H1 (cell line): ENCODE measurements around the gene PRDM2. TPM values are rescaled to one million over a fixed set of nuclear protein-coding genes. Genes with fewer than 3 reads are reported as not detected.

Experiments
- CTCF ChIA-PET: fragments of 300-600 bp; sonication (Branson Sonifier 250); formaldehyde crosslinking; loops from one replicate; lab custom pipeline; 2021; ENCODE audit not compliant: partially characterized antibody; lab: Charles Lee
- POLR2A ChIA-PET: fragments of 300-600 bp; sonication (Branson Sonifier 250); formaldehyde crosslinking; loops from one replicate; lab custom pipeline; 2021; ENCODE audit warnings: inconsistent platforms; ENCODE audit not compliant: partially characterized antibody; lab: Charles Lee
- DNase-seq, 2 experiments: peaks; one replicate each; pipeline versions ENCODE4 v3.0.0 to v3.0.0-alpha.2; 2010 to 2022; ENCODE audit warnings: low spot score in 2 of 2, low read depth in 1 of 2, mixed read lengths in 1 of 2
- FAIRE-seq: peaks from 2 replicates; lab custom pipeline; 2011; peaks lifted over from hg19 to GRCh38; lab: Jason Lieb, UNC
- H2AFZ ChIP-seq: 2 replicates; pipeline ENCODE4 v1.8.1; 2012; ENCODE audit warnings: low read length, inconsistent platforms
- H2AK5ac ChIP-seq: 2 replicates; pipeline ENCODE4 v1.6.1; 2013; ENCODE audit warnings: low read depth, low read length
- H2BK120ac ChIP-seq: replicated peaks from 2 replicates; pipeline ENCODE3; 2013; ENCODE audit warnings: low read depth, low read length, inconsistent platforms
- H2BK12ac ChIP-seq: 2 replicates; pipeline ENCODE4 v1.6.1; 2013; ENCODE audit warnings: low read depth, low read length
- H2BK15ac ChIP-seq: 2 replicates; pipeline ENCODE4 v1.6.1; 2013; ENCODE audit warnings: low read length
- H2BK20ac ChIP-seq: 2 replicates; pipeline ENCODE4 v1.6.1; 2013; ENCODE audit warnings: low read length
- H2BK5ac ChIP-seq: 2 replicates; pipeline ENCODE4 v1.6.1; 2013; ENCODE audit warnings: low read depth, low read length
- H3K14ac ChIP-seq: 2 replicates; pipeline ENCODE4 v1.6.1; 2013; ENCODE audit warnings: inconsistent platforms; ENCODE audit not compliant: insufficient read length
- H3K18ac ChIP-seq: 2 replicates; pipeline ENCODE4 v1.6.1; 2013; ENCODE audit warnings: low read length; ENCODE audit errors: extremely low read depth
- H3K23ac ChIP-seq: 2 replicates; pipeline ENCODE4 v1.6.1; 2013; ENCODE audit warnings: inconsistent platforms; ENCODE audit not compliant: insufficient read length
- H3K23me2 ChIP-seq: 2 replicates; pipeline ENCODE4 v1.6.1; 2013; ENCODE audit warnings: low read depth, low read length
- H3K27ac ChIP-seq: 2 replicates; pipeline ENCODE4 v1.6.1; 2011; ENCODE audit warnings: low read depth, low read length, inconsistent platforms
- H3K27me3 ChIP-seq, 4 experiments: replicated peaks in 1 of 4; 1 replicate in 1 of 4; 2 replicates in 3 of 4; pipeline versions ENCODE4 v1.6.1 to v1.8.1; 2011 to 2013; ENCODE audit warnings: low read length in 3 of 4, mild to moderate bottlenecking in 3 of 4, inconsistent platforms in 2 of 4, mixed read lengths in 2 of 4, moderate library complexity in 1 of 4; ENCODE audit not compliant: control insufficient read depth in 3 of 4, insufficient read depth in 3 of 4; ENCODE audit errors: extremely low read depth in 1 of 4
- H3K36me3 ChIP-seq, 4 experiments: 2 replicates each; pipeline versions ENCODE4 v1.6.1 to v1.8.1; 2011 to 2013; ENCODE audit warnings: mild to moderate bottlenecking in 4 of 4, low read length in 3 of 4, moderate library complexity in 2 of 4, control low read depth in 1 of 4, inconsistent platforms in 1 of 4; ENCODE audit not compliant: insufficient read depth in 4 of 4, control insufficient read depth in 2 of 4
- H3K4ac ChIP-seq: replicated peaks from 2 replicates; pipeline ENCODE3; 2013; ENCODE audit warnings: low read length, low read depth, mixed read lengths, inconsistent platforms; ENCODE audit not compliant: insufficient read length
- H3K4me1 ChIP-seq, 4 experiments: replicated peaks in 1 of 4; 1 replicate in 1 of 4; 2 replicates in 3 of 4; pipeline versions ENCODE4 v1.6.1 to v1.8.1; 2011 to 2013; ENCODE audit warnings: low read length in 3 of 4, inconsistent platforms in 2 of 4, mixed read lengths in 1 of 4; ENCODE audit not compliant: insufficient read depth in 4 of 4, control insufficient read depth in 3 of 4
- H3K4me2 ChIP-seq, 2 experiments: 2 replicates each; pipeline versions ENCODE4 v1.6.1 to v1.8.1; 2011 to 2013; ENCODE audit warnings: low read depth in 2 of 2, low read length in 2 of 2, control low read depth in 1 of 2, inconsistent platforms in 1 of 2, mild to moderate bottlenecking in 1 of 2; ENCODE audit not compliant: insufficient read depth in 1 of 2
- H3K4me3 ChIP-seq, 4 experiments: fragments of 200-600, 300-600 bp in 1 of 4; sonication (generic), shearing (Covaris generic), sonication (Bioruptor Twin) in 1 of 4; 2 replicates each; pipeline versions ENCODE4 v1.5.1 to v1.8.1; 2011 to 2016; ENCODE audit warnings: low read length in 4 of 4, low read depth in 3 of 4, control low read depth in 2 of 4, inconsistent platforms in 2 of 4, mild to moderate bottlenecking in 2 of 4, mixed read lengths in 1 of 4, moderate library complexity in 1 of 4; ENCODE audit not compliant: insufficient read depth in 2 of 4; ENCODE audit errors: extremely low read depth in 1 of 4
- H3K56ac ChIP-seq: replicated peaks from 2 replicates; pipeline ENCODE3; 2013; ENCODE audit warnings: low read depth, mild to moderate bottlenecking, mixed read lengths, low read length, inconsistent platforms; ENCODE audit not compliant: insufficient read length
- H3K79me1 ChIP-seq: 2 replicates; pipeline ENCODE4 v1.6.1; 2013; ENCODE audit warnings: low read depth, low read length, control low read depth
- H3K79me2 ChIP-seq, 2 experiments: 2 replicates each; pipeline versions ENCODE4 v1.6.1 to v1.8.1; 2012 to 2013; ENCODE audit warnings: low read length in 2 of 2, mild to moderate bottlenecking in 2 of 2, inconsistent platforms in 1 of 2; ENCODE audit not compliant: insufficient read depth in 2 of 2, control insufficient read depth in 1 of 2
- H3K9ac ChIP-seq, 4 experiments: replicated peaks in 1 of 4; 1 replicate in 1 of 4; 2 replicates in 3 of 4; pipeline versions ENCODE4 v1.6.1 to v1.8.1; 2011 to 2013; ENCODE audit warnings: low read depth in 3 of 4, low read length in 3 of 4, control low read depth in 2 of 4, mild to moderate bottlenecking in 2 of 4, moderate library complexity in 2 of 4, inconsistent platforms in 1 of 4; ENCODE audit errors: extremely low read depth in 1 of 4
- H3K9me3 ChIP-seq, 2 experiments: 2 replicates each; pipeline versions ENCODE4 v1.6.1 to v1.8.1; 2012 to 2013; ENCODE audit warnings: mild to moderate bottlenecking in 2 of 2, moderate library complexity in 2 of 2, control low read depth in 1 of 2, inconsistent platforms in 1 of 2, low read depth in 1 of 2, low read length in 1 of 2, mixed read lengths in 1 of 2; ENCODE audit not compliant: insufficient read depth in 2 of 2
- H4K20me1 ChIP-seq, 2 experiments: replicated peaks in 1 of 2; 2 replicates each; pipeline versions ENCODE3 to v1.8.1; 2011 to 2013; ENCODE audit warnings: inconsistent platforms in 2 of 2, low read length in 2 of 2, mild to moderate bottlenecking in 1 of 2; ENCODE audit not compliant: insufficient read depth in 2 of 2, control insufficient read depth in 1 of 2
- H4K5ac ChIP-seq: 2 replicates; pipeline ENCODE4 v1.6.1; 2013; ENCODE audit warnings: low read length, low read depth, mixed read lengths, inconsistent platforms; ENCODE audit not compliant: insufficient read length
- H4K8ac ChIP-seq: 2 replicates; pipeline ENCODE4 v1.8.0; 2013; ENCODE audit warnings: mild to moderate bottlenecking, moderate library complexity, low read length, inconsistent platforms; ENCODE audit not compliant: insufficient read depth; ENCODE audit errors: extremely low read depth
- H4K91ac ChIP-seq: replicated peaks from 2 replicates; pipeline ENCODE3; 2013; ENCODE audit warnings: low read length, mixed read lengths, inconsistent platforms; ENCODE audit not compliant: insufficient read length
- CBX5 ChIP-seq: fragments of 300-800, 300-1000 bp; sonication (generic); IDR thresholded peaks from 2 replicates; pipeline ENCODE4 v1.7.1; 2016; ENCODE audit warnings: antibody characterized with exemption, low read length, low read depth
- CTBP2 ChIP-seq: IDR thresholded peaks from 2 replicates; pipeline ENCODE4 v1.7.0; 2011; ENCODE audit warnings: borderline replicate concordance, mild to moderate bottlenecking, moderate library complexity, mixed read lengths, low read length; ENCODE audit not compliant: insufficient read depth, insufficient read length
- EP300 ChIP-seq, 2 experiments: IDR thresholded peaks; 1 replicate in 1 of 2; 2 replicates in 1 of 2; pipeline ENCODE4 v1.6.1; 2011 to 2012; ENCODE audit warnings: low read depth in 2 of 2, low read length in 2 of 2, mild to moderate bottlenecking in 2 of 2, borderline replicate concordance in 1 of 2, inconsistent platforms in 1 of 2, moderate library complexity in 1 of 2
- JUND ChIP-seq: IDR thresholded peaks from 2 replicates; pipeline ENCODE4 v1.6.1; 2011; ENCODE audit warnings: mild to moderate bottlenecking, improper control_type of control experiment, low read length
- NANOG ChIP-seq: IDR thresholded peaks from 2 replicates; pipeline ENCODE4 v1.6.1; 2011; ENCODE audit warnings: low read length, low read depth, mild to moderate bottlenecking, inconsistent platforms; ENCODE audit not compliant: insufficient read depth, poor library complexity, severe bottlenecking
- SIN3A ChIP-seq, 2 experiments: IDR thresholded peaks in 1 of 2; conservative IDR thresholded peaks in 1 of 2; 2 replicates each; pipeline ENCODE4 v1.6.1; 2011 to 2012; ENCODE audit warnings: low read length in 2 of 2, improper control_type of control experiment in 1 of 2, low read depth in 1 of 2, mild to moderate bottlenecking in 1 of 2
- SIRT6 ChIP-seq: IDR thresholded peaks from one replicate; pipeline ENCODE4 v1.7.1; 2012; ENCODE audit warnings: low read length, inconsistent platforms
- ZNF274 ChIP-seq: IDR thresholded peaks from 2 replicates; pipeline ENCODE4 v1.7.0; 2012; ENCODE audit warnings: low read length, borderline replicate concordance; ENCODE audit errors: extremely low read depth
- WGBS, 2 experiments: shearing (Covaris generic) in 1 of 2; methylation state at CpG; one replicate each; pipeline versions ENCODE4 v1.1.6 to v1.1.7; 2013 to 2015; ENCODE audit warnings: low lambda C conversion rate in 2 of 2, mixed read lengths in 2 of 2, inconsistent platforms in 1 of 2, low coverage in 1 of 2, missing lambda C conversion rate in 1 of 2; ENCODE audit not compliant: insufficient replicate concordance in 2 of 2, insufficient coverage in 1 of 2, insufficient read length in 1 of 2; ENCODE audit errors: extremely low coverage in 1 of 2, missing lambda C conversion rate in 1 of 2; 5-methylcytosine and 5-hydroxymethylcytosine counted together
- polyA plus RNA-seq, 7 experiments: library from polyadenylated mRNA; depleted of rRNA in 3 of 7; stranded (reverse) in 5 of 7; unstranded in 2 of 7; fragments of >200 nt in 5 of 7; fragments of 200-250 nt in 2 of 7; gene quantifications; 1 replicate in 5 of 7; 2 replicates in 1 of 7; 4 replicates in 1 of 7; pipeline versions ENCODE4 v1.2.1 to v1.2.3, GENCODE V29; 2011 to 2013; ENCODE audit warnings: missing spikeins in 2 of 7, mixed read lengths in 2 of 7
- total RNA-seq: library from RNA; stranded (reverse); fragmentation: NEBNext Ultra II Directional; extraction: Animal tissue kit (Norgen Biotek cat#: 25700); gene quantifications from 2 replicates; pipeline ENCODE4 v1.2.1, GENCODE V29; 2021

The PRDM2 gene
- total and polyA plus RNA-seq, 2 of the 8 experiments (the other 6 are each of a cell fraction or from before 2014, with no cell fraction given): 5.8 to 21.2 TPM

DNA sequence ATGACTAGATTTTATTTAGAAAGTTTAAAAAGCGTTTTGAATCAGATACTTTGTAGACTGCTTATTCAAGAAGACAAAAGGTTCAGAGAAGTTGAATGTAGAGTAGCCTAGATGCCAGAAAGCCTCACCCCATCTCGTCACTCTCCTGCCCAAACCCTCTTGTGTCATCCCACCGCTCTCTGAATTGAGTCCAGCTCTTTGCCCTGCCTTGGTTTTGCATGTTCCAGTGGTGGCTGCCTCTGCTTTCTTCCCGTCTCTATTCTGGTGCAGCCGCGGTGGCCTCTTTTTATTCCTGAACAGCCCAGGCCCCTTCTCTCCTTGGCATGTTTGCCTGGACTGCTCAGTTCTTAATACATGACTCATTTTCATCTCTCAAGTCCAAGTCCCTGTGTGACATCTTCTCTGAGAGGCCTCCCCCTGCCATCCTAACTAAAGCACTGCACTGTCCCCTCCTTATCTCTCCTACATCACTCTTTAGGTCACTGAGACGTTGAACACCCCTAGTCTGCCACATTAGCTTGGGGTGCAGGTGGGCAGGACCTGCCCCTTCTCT lies 22.9 kb downstream of the PRDM2 start:
- Histone ChIP-seq H4K5ac (no peak overlapping the region), H2BK15ac (no peak overlapping the region), H3K18ac (no peak overlapping the region), H3K4ac (no peak overlapping the region), H3K4me1 (peaks cover 0 to 8% (median under 1%) of the 10 kb centered on the region in 4 experiments; a peak in 1 of 7 replicates), H3K79me1 (no peaks in the 10 kb centered on the region; the same call in 1 of the 2 replicates), H2AFZ (no peak overlapping the region), H3K36me3 (no peaks in the 10 kb centered on the region), H2BK20ac (no peak overlapping the region), H3K9me3 (no peaks in the 10 kb centered on the region), H2BK5ac (no peak overlapping the region), H3K14ac (no peak overlapping the region), H3K4me2 (no peak overlapping the region), H2AK5ac (no peak overlapping the region), H4K91ac (no peak overlapping the region), H3K79me2 (peaks cover 0 to 3% of the 10 kb centered on the region in 2 experiments; a peak in 1 of 4 replicates), H3K27me3 (peaks cover 33 to 67% (median 50%) of the 10 kb centered on the region in 4 experiments), H4K20me1 (peaks cover 36 to 56% of the 10 kb centered on the region in 2 experiments), H3K23me2 (no peaks in the 10 kb centered on the region; the same call in 1 of the 2 replicates), H3K27ac (no peak overlapping the region), H3K56ac (no peak overlapping the region), H3K9ac (0 out of 7 replicates have a peak overlapping the region, but pooled peaks of 1 of the 4 experiments have one; percentile 10), H2BK12ac (no peak overlapping the region), H3K23ac (no peak overlapping the region), H4K8ac (no peak overlapping the region), H2BK120ac (no peak overlapping the region), H3K4me3 (no peak overlapping the region)
- no peak for DNase-seq
- no peak for TF ChIP-seq NANOG
- TF ChIP-seq CBX5: no peak
- no peak for TF ChIP-seq EP300 (IDR thresholded peaks at IDR 0.05; ENCODE audit: borderline replicate concordance in 1 of 2, low read depth in 2 of 2, low read length in 2 of 2)
- TF ChIP-seq JUND: no peak
- TF ChIP-seq SIN3A (conservative IDR thresholded peaks at IDR 0.05 in 1 of 2, IDR thresholded peaks at IDR 0.05 in 1 of 2; ENCODE audit: low read depth in 1 of 2, low read length in 2 of 2): no peak
- TF ChIP-seq CTBP2: no peak
- TF ChIP-seq ZNF274: no peak
- TF ChIP-seq SIRT6: no peak
- 87% methylated on average over 6 of the region's 7 CpGs; no CpG with 5 or more reads in 1 of the 2 experiments for WGBS, 2 experiments
- POLR2A ChIA-PET: no interaction called here
- FAIRE-seq: no peak
- CTCF ChIA-PET: interaction anchor here (1.2 kb wide), 1 partner anchor 42 kb away, joined by 4 read pairs; no protein-coding TSS in a partner anchor
